A673 (cell line): ENCODE data around the gene RRAGA. TPM values are rescaled to one million over a fixed set of nuclear protein-coding genes. Genes with fewer than 3 reads are reported as not detected.

ENCODE experiments used
- BruUV-seq: library from RNA; stranded (reverse); fragments of 400-500 nt; replicated peaks from 2 replicates; lab custom pipeline; 2021; lab: Mats Ljungman, UMichigan
- CTCF ChIA-PET: fragments of 300-600 bp; sonication (Branson Sonifier 250); formaldehyde crosslinking; loops from one replicate; lab custom pipeline; 2022; ENCODE audit warnings: antibody characterized with exemption; lab: Charles Lee
- POLR2A ChIA-PET: fragments of 300-600 bp; sonication (Branson Sonifier 250); formaldehyde crosslinking; loops from one replicate; lab custom pipeline; 2022; ENCODE audit warnings: antibody characterized with exemption; ENCODE audit not compliant: low non-redundant PET; lab: Charles Lee
- DNase-seq: peaks from one replicate; pipeline ENCODE4 v3.0.0-alpha.2; 2015; ENCODE audit warnings: low spot score
- H3K27ac ChIP-seq: fragments of 200-600 bp; sonication (generic); 2 replicates; pipeline ENCODE4 v1.5.1; 2016; ENCODE audit warnings: mixed run types, low read depth, mild to moderate bottlenecking, mixed read lengths, antibody characterized with exemption, low read length; ENCODE audit not compliant: poor library complexity, severe bottlenecking
- H3K27me3 ChIP-seq: fragments of 200-600 bp; sonication (generic); replicated peaks from 2 replicates; pipeline ENCODE4 v1.6.1; 2017; ENCODE audit warnings: mixed run types, low read depth, mild to moderate bottlenecking, mixed read lengths, antibody characterized with exemption, low read length; ENCODE audit not compliant: insufficient read depth, poor library complexity
- H3K36me3 ChIP-seq: fragments of 200-600 bp; sonication (generic); 2 replicates; pipeline ENCODE4 v1.6.1; 2016; ENCODE audit warnings: mixed run types, mild to moderate bottlenecking, mixed read lengths, antibody characterized with exemption, low read length; ENCODE audit not compliant: insufficient read depth, poor library complexity, severe bottlenecking
- H3K4me1 ChIP-seq: fragments of 200-600 bp; sonication (generic); 2 replicates; pipeline ENCODE4 v1.6.1; 2017; ENCODE audit warnings: mixed run types, mild to moderate bottlenecking, mixed read lengths, antibody characterized with exemption, low read length; ENCODE audit not compliant: insufficient read depth, poor library complexity, severe bottlenecking
- H3K4me3 ChIP-seq: fragments of 200-600 bp; sonication (generic); 2 replicates; pipeline ENCODE4 v1.5.1; 2016; ENCODE audit warnings: low read depth, mixed run types, mild to moderate bottlenecking, mixed read lengths, low read length; ENCODE audit not compliant: poor library complexity, severe bottlenecking
- H3K9me3 ChIP-seq: fragments of 200-600 bp; sonication (generic); 2 replicates; pipeline ENCODE4 v1.6.1; 2016; ENCODE audit warnings: mixed run types, low read depth, mild to moderate bottlenecking, mixed read lengths, antibody characterized with exemption, low read length; ENCODE audit not compliant: poor library complexity, severe bottlenecking
- CTCF ChIP-seq: fragments of 300-800, 200-600 bp; sonication (generic); conservative IDR thresholded peaks from 2 replicates; pipeline ENCODE4 v1.5.1; 2017; ENCODE audit warnings: low read depth, mild to moderate bottlenecking, antibody characterized with exemption, low read length, moderate library complexity, mixed read lengths
- EZH2 ChIP-seq: fragments of 200-600 bp; sonication (generic); IDR thresholded peaks from 2 replicates; pipeline ENCODE4 v1.6.1; 2017; ENCODE audit warnings: borderline replicate concordance, low read depth, mild to moderate bottlenecking, mixed read lengths, antibody characterized with exemption, low read length; ENCODE audit not compliant: poor library complexity, severe bottlenecking
- intact Hi-C: fragments of 100-400 bp; cut with micrococcal nuclease; formaldehyde crosslinking; loops from one replicate; pipeline ENCODE4 v1.10.0; 2022; ENCODE audit not compliant: unreplicated experiment
- total RNA-seq: library from RNA; stranded (reverse); gene quantifications from 2 replicates; pipeline ENCODE4 v1.2.3, GENCODE V29; 2021

RRAGA gene
- total RNA-seq, 1 experiment from 2014 or later: 33.0 TPM

- intact Hi-C loops: no loop called here
- CTCF ChIA-PET: no interaction called here
- DNase-seq: no peak
- Histone ChIP-seq H3K4me3 (no peak overlapping the region), H3K9me3 (no peaks in the 10 kb centered on the region), H3K36me3 (no peaks in the 10 kb centered on the region), H3K27me3 (no peaks in the 10 kb centered on the region), H3K4me1 (no peaks in the 10 kb centered on the region), H3K27ac (no peak overlapping the region)
- no peak for TF ChIP-seq EZH2
- TF ChIP-seq CTCF: no peak
- POLR2A ChIA-PET: no interaction called here
- BruUV-seq: no TSS peak
Measured at GRCh38 chr9:19032406-19032805, 16.8 kb upstream of the RRAGA start.

GRCh38 chr9:19033015-19033414, 16.2 kb upstream of the RRAGA start, which contains the start of gene SAXO1:
TSS of gene SAXO1 (minus strand) at chr9:19033209. CDS start at chr9:19032908, 301 bp downstream.
- no peak for DNase-seq
- CTCF ChIA-PET: no interaction called here

GRCh38 chr9:19036611-19037010, 12.6 kb upstream of the RRAGA start:
- CTCF ChIA-PET: no interaction called here
- Histone ChIP-seq H3K4me3 (no peak overlapping the region), H3K36me3 (no peaks in the 10 kb centered on the region), H3K9me3 (no peaks in the 10 kb centered on the region), H3K27ac (no peak overlapping the region), H3K4me1 (no peaks in the 10 kb centered on the region), H3K27me3 (no peaks in the 10 kb centered on the region)
- no TSS peak for BruUV-seq
- TF ChIP-seq CTCF (no peak), EZH2 (no peak)
- intact Hi-C loops: no loop called here
- DNase-seq: no peak
- POLR2A ChIA-PET: no interaction called here

More at GRCh38 chr9:19033015-19033414, 16.2 kb upstream of the RRAGA start, which contains the start of gene SAXO1:
- Histone ChIP-seq H3K4me3 (no peak within 1 kb of the TSS), H3K9me3 (no peaks in the 10 kb centered on the region), H3K27ac (no peak within 1 kb of the TSS), H3K36me3 (no peaks in the 10 kb centered on the region), H3K4me1 (no peaks in the 10 kb centered on the region), H3K27me3 (no peaks in the 10 kb centered on the region)
- intact Hi-C loops: no loop called here
- TF ChIP-seq CTCF (no peak), EZH2 (no peak)
- POLR2A ChIA-PET: no interaction called here
- no TSS peak for BruUV-seq
